Measurements from ENCODE around the gene GAL3ST2. TPM values are rescaled to one million over a fixed set of nuclear protein-coding genes. Genes with fewer than 3 reads are reported as not detected.
"Not testable (repeated sequence)": the region's sequence is repeated elsewhere in the genome, so short reads cannot be mapped to it uniquely, and the experiment has no call there.

GAL3ST2 gene
- total and polyA plus RNA-seq, 2 experiments from 2014 or later, result not detected

- Histone ChIP-seq H3K9me3 (ENCODE audit: low read depth) (no peaks in the 10 kb centered on the region), H3K4me2 (ENCODE audit: unreplicated experiment) (no peak overlapping the region), H3K9ac (no peak overlapping the region), H3K27ac (no peak overlapping the region), H3K4me1 (ENCODE audit: insufficient read depth) (peaks cover 6% of the 10 kb centered on the region; the same call in 1 of the 2 replicates), H4K20me1 (ENCODE audit: insufficient read depth) (no peaks in the 10 kb centered on the region), H3K9me2 (ENCODE audit: insufficient read depth) (no peaks in the 10 kb centered on the region), H3K36me3 (ENCODE audit: low read depth) (no peaks in the 10 kb centered on the region), H3K27me3 (replicated peaks; ENCODE audit: insufficient read depth) (no peaks in the 10 kb centered on the region), H3K79me2 (ENCODE audit: insufficient read depth) (peaks cover 22% of the 10 kb centered on the region), H3K4me3 (no peak overlapping the region), H2AFZ (no peak overlapping the region), H3F3A (ENCODE audit: insufficient read depth) (no peaks in the 10 kb centered on the region)
- 69 to 72% methylated on average over 12 of the region's 12 CpGs for WGBS, 2 experiments (ENCODE audit: low coverage in 1 of 2, low lambda C conversion rate in 2 of 2, missing lambda C conversion rate in 2 of 2)
- in situ Hi-C loops (cut with MboI), result no loop called here
- peak; percentile 76 for DNase-seq
- TF ChIP-seq EZH2 (IDR thresholded peaks at IDR 0.05; ENCODE audit: insufficient read depth, poor library complexity, severe bottlenecking) (no peak), EZH2phosphoT487 (IDR thresholded peaks at IDR 0.05; ENCODE audit: insufficient read depth, low read depth) (no peak)
Measured at GRCh38 chr2:241739651-241740050, 37.0 kb upstream of the GAL3ST2 start.

- peaks cover 9% of the 10 kb centered on the region; the same call in 1 of the 2 replicates for H3K36me3 ChIP-seq (ENCODE audit: low read depth)
- WGBS, 2 experiments (ENCODE audit: low coverage in 1 of 2, low lambda C conversion rate in 2 of 2, missing lambda C conversion rate in 2 of 2), result 81 to 88% methylated on average over 10 of the region's 10 CpGs
Measured at GRCh38 chr2:241741016-241741415, 35.6 kb upstream of the GAL3ST2 start.

GRCh38 chr2:241742320-241742939, 34.2 kb upstream of the GAL3ST2 start:
- Histone ChIP-seq H4K20me1 (ENCODE audit: insufficient read depth) (no peaks in the 10 kb centered on the region), H3K4me1 (ENCODE audit: insufficient read depth) (peaks cover 6% of the 10 kb centered on the region; the same call in 1 of the 2 replicates), H3K27ac (no peak overlapping the region), H3K27me3 (replicated peaks; ENCODE audit: insufficient read depth) (no peaks in the 10 kb centered on the region), H2AFZ (no peak overlapping the region), H3K4me3 (no peak overlapping the region), H3F3A (ENCODE audit: insufficient read depth) (no peaks in the 10 kb centered on the region), H3K9me3 (ENCODE audit: low read depth) (no peaks in the 10 kb centered on the region), H3K9me2 (ENCODE audit: insufficient read depth) (no peaks in the 10 kb centered on the region), H3K4me2 (ENCODE audit: unreplicated experiment) (no peak overlapping the region), H3K79me2 (ENCODE audit: insufficient read depth) (peaks cover 15% of the 10 kb centered on the region; the same call in 1 of the 2 replicates), H3K9ac (no peak overlapping the region), H3K36me3 (ENCODE audit: low read depth) (peaks cover 11% of the 10 kb centered on the region; the same call in 1 of the 2 replicates)
- in situ Hi-C loops (cut with MboI), result no loop called here
- no peak for DNase-seq
- WGBS, 2 experiments (ENCODE audit: low coverage in 1 of 2, low lambda C conversion rate in 2 of 2, missing lambda C conversion rate in 2 of 2), result 95 to 97% methylated on average over 27 to 28 of the region's 28 CpGs
- TF ChIP-seq EZH2phosphoT487 (IDR thresholded peaks at IDR 0.05; ENCODE audit: insufficient read depth, low read depth) (no peak), EZH2 (IDR thresholded peaks at IDR 0.05; ENCODE audit: insufficient read depth, poor library complexity, severe bottlenecking) (no peak)

More at GRCh38 chr2:241741016-241741415, 35.6 kb upstream of the GAL3ST2 start:
- no peaks in the 10 kb centered on the region for H3K9me3 ChIP-seq (ENCODE audit: low read depth)
- DNase-seq, result peak; percentile 12
- peaks cover 6% of the 10 kb centered on the region; the same call in 1 of the 2 replicates for H3K4me1 ChIP-seq (ENCODE audit: insufficient read depth)
- peaks cover 15% of the 10 kb centered on the region; the same call in 1 of the 2 replicates for H3K79me2 ChIP-seq (ENCODE audit: insufficient read depth)
- H3K27me3 ChIP-seq (replicated peaks; ENCODE audit: insufficient read depth), result no peaks in the 10 kb centered on the region
- in situ Hi-C loops (cut with MboI), result no loop called here
- no peak overlapping the region for H3K9ac ChIP-seq
- H3F3A ChIP-seq (ENCODE audit: insufficient read depth), result no peaks in the 10 kb centered on the region
- no peak overlapping the region for H3K27ac ChIP-seq
- H2AFZ ChIP-seq, result no peak overlapping the region
- TF ChIP-seq EZH2 (IDR thresholded peaks at IDR 0.05; ENCODE audit: insufficient read depth, poor library complexity, severe bottlenecking) (no peak), EZH2phosphoT487 (IDR thresholded peaks at IDR 0.05; ENCODE audit: insufficient read depth, low read depth) (no peak)
- H3K4me3 ChIP-seq, result no peak overlapping the region
- no peak overlapping the region for H3K4me2 ChIP-seq (ENCODE audit: unreplicated experiment)
- H4K20me1 ChIP-seq (ENCODE audit: insufficient read depth), result no peaks in the 10 kb centered on the region
- no peaks in the 10 kb centered on the region for H3K9me2 ChIP-seq (ENCODE audit: insufficient read depth)

GRCh38 chr2:241743008-241743407, 33.6 kb upstream of the GAL3ST2 start:
- H3K4me2 ChIP-seq (ENCODE audit: unreplicated experiment); H2AFZ ChIP-seq; H3K4me3 ChIP-seq; H3K4me1 ChIP-seq (ENCODE audit: insufficient read depth); in situ Hi-C loops (cut with MboI); H3F3A ChIP-seq (ENCODE audit: insufficient read depth); H3K9me3 ChIP-seq (ENCODE audit: low read depth); H3K27ac ChIP-seq; H3K9ac ChIP-seq; H4K20me1 ChIP-seq (ENCODE audit: insufficient read depth); DNase-seq; H3K27me3 ChIP-seq (replicated peaks; ENCODE audit: insufficient read depth); H3K9me2 ChIP-seq (ENCODE audit: insufficient read depth): not testable (repeated sequence)
- Histone ChIP-seq H3K79me2 (ENCODE audit: insufficient read depth) (peaks cover 15% of the 10 kb centered on the region; the same call in 1 of the 2 replicates), H3K36me3 (ENCODE audit: low read depth) (peaks cover 11% of the 10 kb centered on the region; the same call in 1 of the 2 replicates)
- WGBS, 2 experiments (ENCODE audit: low coverage in 1 of 2, low lambda C conversion rate in 2 of 2, missing lambda C conversion rate in 2 of 2), result 97 to 98% methylated on average over 8 to 10 of the region's 15 CpGs

Measured in GM23248 (cell line).